K562 (cell line): ENCODE results near the gene LRRC74B. TPM values are rescaled to one million over a fixed set of nuclear protein-coding genes. Genes with fewer than 3 reads are reported as not detected.

Experiments
- PATZ1 ChIP-seq: fragments of 250-450 bp; sonication (Bioruptor Pico); IDR thresholded peaks from 2 replicates; pipeline ENCODE4 v1.5.0; 2020; ENCODE audit warnings: mild to moderate bottlenecking, borderline replicate concordance
- RREB1 ChIP-seq: fragments of 250-450 bp; sonication (Bioruptor Pico); IDR thresholded peaks from 2 replicates; pipeline ENCODE4 v1.4.0; 2020
- ZBTB40 ChIP-seq, 2 experiments: fragments of 450-650 bp in 1 of 2; sonication (generic) in 1 of 2; formaldehyde crosslinking in 1 of 2; IDR thresholded peaks; 2 replicates each; pipeline versions ENCODE4 v1.7.1 to v1.9.0; 2016 to 2022; ENCODE audit warnings: inconsistent platforms in 1 of 2, mild to moderate bottlenecking in 1 of 2, missing genetic modification reagents in 1 of 2
- ZNF277 ChIP-seq: fragments of 250-450 bp; sonication (Bioruptor Pico); IDR thresholded peaks from 2 replicates; pipeline ENCODE4 v1.8.0; 2022; ENCODE audit warnings: inconsistent platforms, mild to moderate bottlenecking, moderate library complexity, borderline replicate concordance
- polyA plus RNA-seq, 8 experiments: library from polyadenylated mRNA; depleted of rRNA in 4 of 8; stranded (reverse) in 5 of 8; unstranded in 3 of 8; fragments of >200 nt; fragmentation: Nextera tagmentation in 2 of 8; fragmentation: Illumina TruSeq in 1 of 8; extraction: Ambion mirVana in 2 of 8; extraction: Trizol in 1 of 8; gene quantifications; 2 replicates each; pipeline versions ENCODE4 v1.2.1 to v1.2.3, GENCODE V29; 2011 to 2014; ENCODE audit warnings: inconsistent platforms in 1 of 8, missing spikeins in 1 of 8
- total RNA-seq, 7 experiments: library from RNA; depleted of rRNA in 6 of 7; stranded (reverse); fragments of >200 nt in 6 of 7; fragmentation: Illumina TruSeq in 2 of 7; extraction: Trizol in 2 of 7; gene quantifications; 2 replicates each; pipeline versions ENCODE4 v1.2.1 to v1.2.3, GENCODE V29; 2011 to 2021; ENCODE audit warnings: low replicate concordance in 1 of 7

Gene LRRC74B
- total and polyA plus RNA-seq, 9 of the 15 experiments (the other 6 are each of a cell fraction or from before 2014, with no cell fraction given), result not detected

GRCh38 chr22:21043860-21044535 is 1.7 kb upstream of the LRRC74B start (continued):
- TF ChIP-seq ZBTB40 (IDR thresholded peaks at IDR 0.05) (no peak), ZBTB40 (CRISPR knock-in tag; IDR thresholded peaks at IDR 0.05) (no peak), PATZ1 (no peak), RREB1 (CRISPR knock-in tag) (no peak), ZNF277 (no peak)
